Neural cell (in vitro differentiated cells): ENCODE measurements around the gene DGCR6L.
"Not testable (repeated sequence)": the region's sequence is repeated elsewhere in the genome, so short reads cannot be mapped to it uniquely, and the experiment has no call there.

ENCODE experiments used
- CTCF ChIP-seq: fragments of 450-650 bp; IDR thresholded peaks from 2 replicates; pipeline ENCODE4 v1.5.1; 2014; ENCODE audit warnings: antibody characterized with exemption, mild to moderate bottlenecking, moderate library complexity; ENCODE audit not compliant: poor library complexity, severe bottlenecking
- SMC3 ChIP-seq: fragments of 450-650 bp; conservative IDR thresholded peaks from 2 replicates; pipeline ENCODE4 v1.6.1; 2014; ENCODE audit warnings: antibody characterized with exemption, mild to moderate bottlenecking, moderate library complexity; ENCODE audit not compliant: poor library complexity

- not testable (repeated sequence) for TF ChIP-seq CTCF, SMC3
These were observed 38.4 kb downstream of the DGCR6L start for GRCh38 chr22:20281473-20281872.
